Activated CD4-positive, alpha-beta T cell treated with anti-CD3 and anti-CD28 coated beads, Interleukin-2, Interleukin-6, amounts not matched to agents 100 ng/mL and 50 ng/mL, durations not matched to agents 16 hours and 8 hours (primary cell): ENCODE data around the gene EPHB3.

Source experiments
- DNase-seq: peaks from one replicate; pipeline ENCODE4 v3.0.0-alpha.2; 2020

EPHB3 gene

DNA sequence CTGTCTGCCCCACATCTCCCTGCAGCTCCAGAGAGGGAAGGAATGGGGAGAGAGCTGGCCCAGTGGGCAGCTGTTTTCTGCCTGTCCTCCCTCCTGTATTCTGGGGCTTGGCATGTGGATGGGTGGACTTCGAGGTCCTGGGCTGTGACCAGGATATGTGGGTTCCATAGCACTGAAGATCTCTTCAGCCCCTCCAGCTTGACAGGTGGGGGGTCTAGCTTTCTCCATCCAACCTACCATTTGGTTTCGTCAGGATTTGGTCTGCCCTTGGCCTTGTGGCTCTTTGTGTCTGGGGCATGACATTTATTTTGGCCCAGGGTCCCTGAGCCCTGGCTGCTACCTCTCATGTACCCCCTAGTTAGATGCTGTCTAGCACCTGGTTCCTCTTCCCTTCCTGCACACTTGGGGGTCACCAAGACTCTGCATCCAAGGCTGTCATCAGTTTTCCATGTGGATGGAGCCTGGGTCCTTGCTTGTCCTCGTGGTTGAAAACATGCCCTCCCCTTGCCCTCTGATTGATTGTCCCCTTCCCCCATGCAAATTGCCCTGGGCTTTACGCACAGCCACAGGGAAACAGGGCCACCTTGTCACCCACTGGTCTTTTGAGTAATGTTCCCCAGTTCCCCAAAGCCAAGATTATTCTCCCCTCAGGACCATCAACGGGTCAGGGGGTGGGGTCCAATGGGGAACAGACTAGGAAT, 3.2 kb downstream of the EPHB3 start:
- DNase-seq: no peak

- no peak for DNase-seq
These were observed 4.0 kb downstream of the EPHB3 start for GRCh38 chr3:184565421-184566211.

DNA sequence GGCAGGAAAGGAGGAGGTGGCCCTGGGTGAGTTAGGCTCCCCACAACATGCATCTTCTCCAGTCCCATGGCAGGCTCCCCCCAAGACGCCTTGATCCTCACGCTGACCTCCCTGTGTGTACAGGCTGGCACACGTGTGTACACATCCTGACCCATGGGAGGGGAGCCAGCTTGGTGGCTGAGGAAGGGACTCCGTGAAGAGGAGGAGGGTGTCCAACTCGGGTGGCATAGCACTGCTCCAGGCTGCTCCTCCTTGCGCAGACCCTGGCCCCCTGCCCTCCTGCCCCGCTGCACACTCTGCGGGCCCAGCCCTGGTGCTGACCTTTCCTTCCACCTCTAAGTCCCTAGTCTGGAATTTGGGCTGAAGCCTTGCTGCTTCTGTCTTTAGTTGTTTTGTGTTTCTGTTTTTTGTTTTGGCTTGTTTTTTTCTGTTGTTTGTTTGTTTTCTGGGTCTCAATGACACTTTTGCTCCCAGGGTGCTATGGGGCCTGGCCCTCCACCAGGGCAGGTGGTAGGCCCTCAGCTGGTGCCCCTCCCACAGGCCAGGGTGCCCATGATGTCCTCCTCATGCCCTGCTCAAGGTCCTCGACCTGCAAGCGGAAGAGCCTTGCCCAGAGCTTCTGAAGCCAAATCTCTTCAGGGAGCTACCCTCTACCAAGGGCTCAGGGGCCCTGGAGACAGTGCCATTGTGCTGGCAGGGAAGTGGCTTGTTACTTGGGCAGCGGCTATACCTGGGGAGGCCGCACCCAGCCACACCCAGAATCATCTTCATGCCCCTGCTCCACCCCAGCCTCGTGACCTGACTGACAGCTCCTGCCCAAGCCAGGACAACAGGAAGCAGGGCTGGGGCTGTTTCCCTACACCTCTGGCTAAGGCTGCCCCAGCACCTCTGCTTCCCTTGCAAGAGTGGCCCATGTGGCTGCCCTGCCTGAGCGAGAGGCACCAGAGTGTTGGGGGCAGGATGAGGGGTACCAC, 5.1 kb downstream of the EPHB3 start:
- DNase-seq: no peak

GRCh38 chr3:184567946-184568559, 6.5 kb downstream of the EPHB3 start:
- DNase-seq: no peak

- DNase-seq: no peak
These were observed 7.0 kb downstream of the EPHB3 start for GRCh38 chr3:184568560-184568923.

DNA sequence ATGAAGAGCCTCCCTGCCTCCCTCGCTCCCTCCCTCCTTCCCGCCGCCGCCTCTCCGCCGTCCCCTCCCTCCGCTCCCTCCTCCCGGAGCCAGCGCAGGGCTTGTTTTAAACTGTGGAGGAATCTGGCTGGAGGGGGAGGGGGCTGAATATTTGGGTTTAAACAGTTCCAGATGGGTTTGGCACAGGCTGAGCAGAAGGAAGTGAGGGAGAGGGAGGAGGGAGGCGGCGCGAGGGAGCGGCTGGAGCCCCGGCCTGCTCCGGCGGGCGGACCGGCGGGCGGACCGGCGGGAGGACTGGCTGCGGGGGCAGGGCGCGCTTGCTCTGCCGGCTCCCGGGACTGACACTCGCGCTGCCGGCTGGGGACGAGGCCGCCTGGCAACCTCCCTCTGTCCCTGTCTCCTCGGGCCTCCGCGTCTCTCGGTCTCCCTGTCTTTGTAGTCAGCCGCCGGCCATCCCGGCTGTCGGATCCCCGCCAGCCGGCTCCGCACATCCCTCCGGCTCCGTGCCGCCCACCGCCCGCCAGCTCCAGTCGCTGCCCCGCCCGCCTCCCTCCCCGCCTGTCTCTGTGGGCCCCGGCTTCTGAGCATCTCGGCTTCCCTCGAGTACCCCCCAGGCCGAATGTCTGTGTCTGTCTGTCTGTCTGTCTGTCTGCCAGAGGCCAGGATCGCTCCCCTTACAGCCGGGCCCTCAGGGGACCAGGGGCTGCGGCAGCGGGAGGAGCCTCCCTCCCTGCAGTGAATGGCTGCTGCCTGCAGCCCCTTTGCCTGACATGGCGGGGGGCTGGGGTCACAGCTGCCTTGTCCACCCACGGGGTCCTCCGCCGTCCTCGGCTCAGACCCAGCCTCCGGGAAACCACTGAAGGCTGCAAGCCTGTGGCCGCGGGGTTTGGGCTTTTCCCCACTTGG, 7.6 kb downstream of the EPHB3 start:
- no peak for DNase-seq

DNA sequence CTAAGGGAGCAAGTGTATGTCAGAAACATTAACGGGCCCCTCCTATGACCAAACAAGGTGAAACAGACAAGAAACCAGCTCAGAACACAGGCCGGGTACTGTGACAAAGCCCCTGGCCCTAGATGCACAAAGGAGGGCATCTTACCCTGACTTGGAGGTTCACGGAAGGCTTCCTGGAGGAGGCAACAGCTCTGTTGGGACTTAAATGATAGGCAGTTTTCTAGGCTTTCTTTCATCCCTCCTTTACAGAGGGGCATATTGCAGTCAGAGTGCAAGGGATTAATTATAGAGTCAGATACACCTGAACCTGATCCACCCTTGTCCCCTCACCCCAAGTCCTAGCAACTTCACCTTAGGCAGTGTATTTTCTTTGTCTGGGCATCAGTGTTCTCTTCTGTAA, 8.4 kb downstream of the EPHB3 start:
- DNase-seq: no peak

DNA sequence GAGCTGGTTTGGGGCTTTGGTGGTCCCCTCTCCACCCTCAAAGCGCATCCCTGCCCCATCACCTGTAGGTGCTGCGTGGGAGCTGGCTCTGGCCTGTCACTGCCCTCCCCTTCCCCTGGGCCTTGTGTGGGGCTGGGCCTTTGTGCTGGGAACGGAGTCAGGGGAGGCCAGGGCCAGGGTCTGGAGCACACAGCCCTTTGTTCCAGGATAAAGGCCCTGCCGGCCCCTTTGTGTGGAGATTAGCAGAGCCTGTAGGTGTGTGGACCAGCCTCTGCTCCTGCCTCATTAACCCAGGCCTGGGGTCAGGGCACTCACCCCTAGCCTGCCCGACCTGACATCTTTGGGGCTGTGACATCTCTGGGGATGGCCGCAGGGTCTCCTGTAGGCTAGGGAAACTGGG, 8.9 kb downstream of the EPHB3 start:
- no peak for DNase-seq

DNA sequence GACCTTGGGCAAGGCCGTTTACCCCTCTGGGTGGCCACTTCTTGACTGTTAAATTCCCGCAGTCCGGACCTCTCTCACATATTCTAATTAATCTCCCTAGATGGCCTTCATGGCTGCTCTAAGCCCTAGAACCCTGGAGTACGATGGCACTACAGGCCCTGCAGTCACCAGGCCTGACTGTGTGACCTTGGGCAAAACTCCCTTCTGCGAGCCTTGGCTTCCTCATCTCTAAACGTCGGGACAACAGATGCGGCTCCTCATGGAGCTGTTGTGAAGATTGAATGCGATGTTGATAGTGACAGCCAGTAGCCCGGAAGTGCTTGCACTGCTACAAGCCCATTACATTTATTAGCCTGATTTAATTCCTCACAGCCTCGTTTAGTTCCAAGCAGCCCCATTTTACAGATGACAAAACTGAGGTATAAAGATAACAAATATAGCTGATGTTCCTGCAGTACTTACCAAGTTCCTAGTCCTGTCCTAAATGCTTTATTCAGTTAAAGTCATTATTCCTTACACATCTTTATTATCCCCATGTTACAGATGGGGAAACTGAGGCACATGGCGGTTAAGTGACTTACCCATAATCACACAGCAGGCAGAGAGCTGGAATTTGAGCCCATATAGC, 10.3 kb downstream of the EPHB3 start:
- DNase-seq: no peak

DNA sequence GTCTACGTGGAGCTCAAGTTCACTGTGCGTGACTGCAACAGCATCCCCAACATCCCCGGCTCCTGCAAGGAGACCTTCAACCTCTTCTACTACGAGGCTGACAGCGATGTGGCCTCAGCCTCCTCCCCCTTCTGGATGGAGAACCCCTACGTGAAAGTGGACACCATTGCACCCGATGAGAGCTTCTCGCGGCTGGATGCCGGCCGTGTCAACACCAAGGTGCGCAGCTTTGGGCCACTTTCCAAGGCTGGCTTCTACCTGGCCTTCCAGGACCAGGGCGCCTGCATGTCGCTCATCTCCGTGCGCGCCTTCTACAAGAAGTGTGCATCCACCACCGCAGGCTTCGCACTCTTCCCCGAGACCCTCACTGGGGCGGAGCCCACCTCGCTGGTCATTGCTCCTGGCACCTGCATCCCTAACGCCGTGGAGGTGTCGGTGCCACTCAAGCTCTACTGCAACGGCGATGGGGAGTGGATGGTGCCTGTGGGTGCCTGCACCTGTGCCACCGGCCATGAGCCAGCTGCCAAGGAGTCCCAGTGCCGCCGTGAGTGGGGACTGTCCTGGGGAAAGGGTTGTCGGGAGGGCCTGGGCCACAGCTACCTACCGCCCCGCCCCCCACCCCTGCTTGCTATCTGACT, 11.2 kb downstream of the EPHB3 start:
- no peak for DNase-seq

DNA sequence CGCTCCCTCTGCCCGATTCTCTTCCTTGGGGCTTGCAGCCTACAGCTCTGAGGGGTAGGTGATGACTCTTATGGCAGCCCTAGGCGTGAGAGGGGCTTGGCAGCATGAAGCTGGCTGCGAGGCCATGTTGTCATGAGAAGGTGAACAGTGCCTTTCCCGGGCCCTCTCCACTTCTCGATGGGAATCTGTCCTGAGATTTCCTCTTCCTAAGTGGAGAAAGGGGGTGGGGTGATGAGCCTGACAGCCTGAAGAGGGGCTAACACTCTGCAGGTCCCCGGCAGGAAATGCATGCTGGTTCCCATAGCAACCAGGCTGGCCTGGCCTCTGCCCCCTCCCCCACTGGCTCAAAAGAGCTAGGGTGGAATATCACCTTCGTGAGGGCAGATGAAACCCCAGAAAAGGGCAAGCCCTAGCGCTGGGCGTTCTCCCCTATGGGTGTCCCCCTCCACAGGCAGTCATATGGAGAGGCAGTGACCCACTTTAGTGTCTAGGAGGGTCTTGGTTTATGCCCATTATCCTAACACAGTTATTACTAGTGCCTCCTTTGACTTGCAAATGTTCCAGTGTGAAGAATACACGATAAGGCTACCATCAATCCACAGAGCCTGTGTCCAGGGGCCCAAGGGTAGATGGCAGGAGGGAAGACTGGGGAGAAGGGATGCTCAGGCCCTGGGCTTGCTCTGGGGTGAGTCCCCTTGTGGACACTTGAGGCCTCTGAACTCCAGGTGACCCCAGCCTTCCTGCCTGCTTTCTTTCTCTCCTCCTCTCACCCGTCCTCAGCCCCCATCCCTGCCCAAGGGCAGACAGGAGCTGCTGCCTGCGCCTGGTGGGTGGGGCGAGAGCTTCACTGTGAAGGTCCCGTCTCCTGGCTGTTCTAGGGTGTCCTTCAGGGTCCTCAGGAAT, 13.2 kb downstream of the EPHB3 start:
- no peak for DNase-seq

DNA sequence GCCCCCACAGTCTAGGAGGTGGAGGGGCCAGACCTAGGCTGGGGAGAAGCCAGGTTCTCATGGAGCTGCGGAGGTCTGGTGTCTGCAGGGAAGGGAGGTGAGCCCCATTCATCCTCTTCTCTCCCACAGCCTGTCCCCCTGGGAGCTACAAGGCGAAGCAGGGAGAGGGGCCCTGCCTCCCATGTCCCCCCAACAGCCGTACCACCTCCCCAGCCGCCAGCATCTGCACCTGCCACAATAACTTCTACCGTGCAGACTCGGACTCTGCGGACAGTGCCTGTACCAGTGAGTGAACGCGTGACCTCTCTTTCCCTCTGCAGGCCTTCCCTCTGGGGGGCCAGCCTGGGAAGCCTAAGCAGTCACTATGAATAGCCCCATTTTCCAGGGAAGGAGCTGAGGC, 14.1 kb downstream of the EPHB3 start:
- no peak for DNase-seq

- no peak for DNase-seq
These were observed 15.1 kb downstream of the EPHB3 start for GRCh38 chr3:184576457-184577240.

GRCh38 chr3:184577546-184577945, 16.0 kb downstream of the EPHB3 start:
- no peak for DNase-seq

DNA sequence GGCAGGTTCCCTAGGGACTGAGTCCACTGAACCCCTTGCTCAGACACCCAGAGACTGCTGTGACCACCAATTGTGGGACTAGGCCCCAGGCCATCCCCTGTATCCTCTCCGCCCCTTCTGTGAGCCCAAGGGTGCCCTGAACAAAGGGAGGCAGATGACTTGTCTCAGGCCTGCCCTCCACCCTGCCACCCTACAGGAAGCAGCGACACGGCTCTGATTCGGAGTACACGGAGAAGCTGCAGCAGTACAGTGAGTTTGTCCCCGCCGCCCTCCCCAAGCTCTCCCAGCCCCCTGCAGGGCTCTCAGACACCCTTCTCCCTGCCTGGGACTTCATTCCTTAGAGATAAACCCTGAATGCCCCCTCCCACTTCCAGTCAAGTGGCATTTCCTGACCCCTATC, 16.6 kb downstream of the EPHB3 start:
- no peak for DNase-seq

DNA sequence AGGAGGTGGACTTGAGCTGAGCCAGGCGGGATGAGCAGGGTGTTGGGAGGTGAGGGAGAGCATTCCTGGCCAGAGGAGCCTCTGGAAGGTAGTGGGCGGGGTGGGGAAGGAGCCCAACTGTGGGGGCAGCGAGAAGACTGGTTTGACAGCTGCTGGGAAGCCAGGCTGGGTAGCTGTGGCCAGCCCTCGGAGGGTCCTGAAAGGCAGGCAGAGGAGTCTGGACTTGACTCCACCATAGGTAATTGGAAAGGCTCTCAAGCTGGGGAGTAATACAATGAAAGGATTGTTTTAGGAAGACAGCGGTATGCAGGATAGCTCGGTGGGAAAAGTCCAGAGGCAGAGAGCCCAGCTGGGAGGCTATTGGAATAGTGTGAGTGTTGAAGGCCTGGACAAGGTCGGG, 17.2 kb downstream of the EPHB3 start:
- DNase-seq: no peak

DNA sequence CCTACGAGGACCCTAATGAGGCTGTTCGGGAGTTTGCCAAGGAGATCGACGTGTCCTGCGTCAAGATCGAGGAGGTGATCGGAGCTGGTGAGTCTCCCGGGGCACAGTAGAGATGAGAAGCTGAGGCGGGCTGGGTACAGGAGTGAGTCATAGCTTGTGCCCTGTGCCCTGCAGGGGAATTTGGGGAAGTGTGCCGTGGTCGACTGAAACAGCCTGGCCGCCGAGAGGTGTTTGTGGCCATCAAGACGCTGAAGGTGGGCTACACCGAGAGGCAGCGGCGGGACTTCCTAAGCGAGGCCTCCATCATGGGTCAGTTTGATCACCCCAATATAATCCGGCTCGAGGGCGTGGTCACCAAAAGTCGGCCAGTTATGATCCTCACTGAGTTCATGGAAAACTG, 17.9 kb downstream of the EPHB3 start:
- no peak for DNase-seq

DNA sequence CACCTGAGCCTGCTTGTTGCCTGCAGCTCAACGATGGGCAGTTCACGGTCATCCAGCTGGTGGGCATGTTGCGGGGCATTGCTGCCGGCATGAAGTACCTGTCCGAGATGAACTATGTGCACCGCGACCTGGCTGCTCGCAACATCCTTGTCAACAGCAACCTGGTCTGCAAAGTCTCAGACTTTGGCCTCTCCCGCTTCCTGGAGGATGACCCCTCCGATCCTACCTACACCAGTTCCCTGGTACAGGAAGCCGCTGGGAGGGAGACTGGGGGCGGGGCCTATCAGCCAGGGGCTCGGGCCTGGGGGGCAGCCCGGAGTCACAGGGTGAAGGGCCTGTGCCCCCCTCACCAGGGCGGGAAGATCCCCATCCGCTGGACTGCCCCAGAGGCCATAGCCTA, 18.8 kb downstream of the EPHB3 start:
- no peak for DNase-seq

- no peak for DNase-seq
These were observed 19.8 kb downstream of the EPHB3 start for GRCh38 chr3:184581331-184581855.
